HG02943 (cell line): Measurements from ENCODE around the gene RAD23B.

Source experiments
- ATAC-seq: cut with Tn5 transposase; IDR thresholded peaks from one replicate; pipeline ENCODE4 v1.9.1; 2021; ENCODE audit warnings: mild to moderate bottlenecking, low read depth, moderate library complexity; ENCODE audit not compliant: unreplicated experiment

RAD23B gene

DNA sequence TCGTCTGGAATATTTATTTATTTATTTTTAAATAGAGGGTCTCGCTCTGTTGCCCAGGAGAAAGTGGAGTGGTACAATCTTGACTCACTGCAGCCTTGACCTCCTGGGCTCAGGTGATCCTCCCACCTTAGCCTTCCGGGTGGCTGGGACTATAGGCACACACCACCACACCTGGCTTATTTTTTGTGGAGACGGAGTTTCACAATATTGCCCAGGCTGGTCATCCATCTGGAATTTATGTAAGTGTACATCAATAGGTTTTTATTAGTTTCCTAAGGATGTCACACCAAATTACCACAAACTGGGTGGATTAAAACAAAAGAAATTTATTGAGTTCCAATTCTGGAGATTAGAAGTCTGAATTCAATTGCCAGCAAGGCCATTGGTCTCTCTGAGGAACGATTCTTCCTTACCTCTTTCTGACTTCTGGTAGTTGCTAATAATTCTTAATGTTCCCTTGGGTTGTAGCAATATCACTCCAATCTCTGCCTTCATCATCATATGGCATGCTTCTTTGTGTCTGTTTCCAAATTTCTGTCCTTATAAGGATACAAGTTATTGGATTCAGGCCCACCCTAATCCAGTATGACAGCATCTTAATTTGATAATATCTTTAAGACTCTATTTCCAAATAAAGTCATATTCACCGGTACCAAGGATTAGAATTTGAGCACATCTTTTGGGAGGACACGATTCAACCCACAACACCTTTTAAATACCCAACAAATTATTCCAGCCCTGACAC is 16.3 kb upstream of the RAD23B start:
- no peak for ATAC-seq

DNA sequence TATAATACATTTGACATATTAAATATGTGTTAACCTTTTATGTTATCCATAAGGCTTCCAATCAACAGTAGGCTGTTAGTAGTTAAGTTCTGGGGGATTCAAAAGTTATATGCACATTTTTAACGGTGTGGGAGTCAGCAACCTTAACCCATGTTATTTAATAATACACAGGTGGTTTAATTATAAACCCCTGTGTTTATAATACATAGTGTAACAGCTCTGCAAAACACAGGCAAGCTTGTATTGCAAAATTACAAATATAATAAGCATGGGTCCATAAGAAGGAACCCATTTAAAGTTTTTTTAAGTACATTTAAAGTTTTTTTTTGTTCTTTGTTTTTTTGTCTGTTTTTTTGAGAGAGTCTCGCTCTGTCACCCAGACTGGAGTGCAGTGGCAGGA is 14.5 kb upstream of the RAD23B start:
- ATAC-seq: no peak

DNA sequence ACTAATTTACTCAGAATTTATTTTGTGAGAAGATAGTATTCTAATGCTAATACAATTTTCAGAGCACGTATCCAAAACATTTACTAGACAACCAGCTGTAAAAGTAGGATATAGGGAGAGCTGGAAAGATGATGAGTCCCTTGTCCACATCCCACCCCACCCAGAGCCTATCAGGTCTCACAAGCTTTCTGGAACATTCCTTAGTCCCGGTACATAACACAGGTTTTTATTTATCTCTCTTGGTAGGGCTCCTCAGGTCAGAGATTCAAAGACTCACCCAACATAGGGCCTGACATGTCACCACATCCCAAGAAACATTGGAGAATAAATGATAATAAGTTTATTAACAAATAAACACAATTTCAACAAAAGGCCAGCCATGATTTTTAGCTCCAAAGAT is 13.8 kb upstream of the RAD23B start:
- ATAC-seq: no peak

DNA sequence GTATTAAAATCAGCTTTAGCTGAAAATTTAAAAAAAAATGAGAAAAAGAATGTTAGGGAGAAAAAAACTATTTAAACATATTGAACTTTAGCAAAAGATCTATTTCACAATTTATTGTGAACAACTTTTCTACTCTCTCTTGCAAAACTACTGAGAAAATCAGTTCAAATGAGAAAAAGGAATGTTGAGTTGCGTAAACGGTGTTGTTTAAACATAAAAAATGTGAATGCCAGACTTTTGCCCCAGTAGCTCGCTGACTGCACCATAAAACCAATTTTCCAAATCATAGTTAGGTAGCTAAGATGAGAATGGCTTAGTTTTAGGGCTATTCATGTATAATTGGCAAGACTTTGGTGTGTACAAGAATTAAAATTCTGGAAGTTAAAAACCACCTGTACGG is 13.4 kb upstream of the RAD23B start:
- ATAC-seq: no peak

DNA sequence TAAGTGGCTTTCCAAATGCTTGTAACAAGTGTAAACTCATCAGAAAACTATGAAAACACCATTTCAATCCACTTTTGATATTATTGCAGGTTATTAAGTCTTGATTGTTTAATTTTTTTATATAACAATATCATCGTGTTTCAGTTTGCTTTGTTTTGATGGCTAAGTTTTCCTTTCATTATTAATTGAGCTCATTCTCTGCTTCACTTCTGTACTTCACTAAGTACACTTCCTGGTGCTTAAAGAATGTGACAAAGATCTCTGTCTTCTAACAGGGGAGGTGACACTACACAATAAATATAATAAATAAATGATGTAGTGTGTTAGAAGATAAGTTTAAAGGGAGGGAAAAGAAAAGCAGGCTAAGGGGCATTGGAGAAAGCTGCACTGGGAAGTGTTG is 13.0 kb upstream of the RAD23B start:
- ATAC-seq: no peak

DNA sequence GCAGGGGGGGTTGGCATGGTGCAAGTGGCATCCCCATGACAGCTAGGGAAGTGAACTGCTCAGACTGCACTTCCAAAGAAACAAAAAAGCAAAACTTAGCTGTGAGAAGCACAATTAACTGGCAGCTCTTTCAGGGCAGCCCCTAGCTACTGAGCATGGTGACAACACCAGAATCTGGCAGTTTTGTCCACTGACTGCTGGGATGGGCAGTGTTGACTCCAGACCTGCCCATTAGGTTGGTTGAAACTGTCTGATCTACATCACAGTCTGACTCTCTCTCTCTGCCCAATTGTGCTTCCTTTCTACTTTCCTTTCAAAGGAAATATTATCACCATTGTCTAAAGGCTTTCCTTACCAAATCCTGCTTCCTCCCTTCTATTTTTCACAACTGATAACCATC is 12.5 kb upstream of the RAD23B start:
- ATAC-seq: no peak

DNA sequence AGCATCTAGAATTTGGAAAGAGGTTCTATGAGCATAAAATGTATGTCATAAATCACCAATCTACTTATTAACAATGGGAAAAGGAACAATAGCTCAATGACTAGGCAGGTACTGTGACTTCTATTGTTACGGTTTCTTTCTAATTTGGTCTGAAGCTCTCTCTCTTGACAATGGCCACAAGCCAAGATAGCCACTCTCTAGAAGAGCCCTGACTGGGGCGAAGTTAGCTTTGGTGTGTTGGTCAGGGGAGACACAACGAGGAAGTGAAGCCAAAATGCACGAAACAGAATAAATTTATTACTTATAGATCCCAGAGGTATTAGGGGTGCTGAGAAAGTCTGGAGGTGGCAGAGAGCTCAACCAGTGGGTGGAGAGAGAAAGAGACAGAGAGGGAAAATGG is 9.4 kb upstream of the RAD23B start:
- ATAC-seq: peak; percentile 27

DNA sequence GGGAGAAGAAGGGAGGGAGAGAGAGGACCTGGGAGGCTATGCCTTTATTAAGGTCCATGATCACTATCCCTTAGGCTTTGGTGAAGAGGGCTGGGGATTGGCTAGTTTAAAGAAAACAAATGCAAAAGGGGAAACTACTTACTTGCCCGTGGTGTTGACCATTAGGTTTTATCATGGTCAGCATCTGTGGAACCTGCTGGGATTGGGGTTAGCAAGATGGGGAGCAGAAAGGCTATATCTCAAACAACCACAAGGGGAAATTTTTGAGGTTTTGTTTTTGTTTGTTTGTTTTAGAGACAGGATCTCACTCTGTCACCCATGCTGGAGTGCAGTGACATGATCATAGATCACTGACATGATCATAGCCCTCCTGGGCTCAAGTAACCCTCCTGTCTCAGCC is 9.0 kb upstream of the RAD23B start:
- ATAC-seq: peak; percentile 72

DNA sequence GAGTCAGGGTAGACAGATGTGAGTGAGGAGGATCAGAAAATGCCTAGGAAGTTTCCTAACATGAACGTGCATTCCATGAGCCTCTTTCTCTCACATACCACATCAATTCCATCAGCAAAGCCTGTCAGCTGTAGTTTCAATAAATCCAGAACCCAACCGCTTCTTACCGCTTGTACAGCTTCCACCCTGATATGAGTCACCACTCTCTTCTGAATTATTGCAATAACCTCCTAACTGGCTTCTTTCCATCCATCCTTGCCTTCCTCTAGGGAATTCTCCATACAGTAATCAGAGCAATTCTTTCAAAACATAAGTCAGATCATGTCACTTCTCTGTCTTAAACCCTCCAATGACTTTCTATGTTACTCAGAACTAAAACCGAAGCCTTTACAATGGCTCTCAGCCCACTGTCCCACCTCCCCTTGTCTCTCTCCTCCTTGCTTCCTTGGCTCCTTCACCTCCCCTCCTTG is 8.1 kb upstream of the RAD23B start:
- no peak for ATAC-seq

DNA sequence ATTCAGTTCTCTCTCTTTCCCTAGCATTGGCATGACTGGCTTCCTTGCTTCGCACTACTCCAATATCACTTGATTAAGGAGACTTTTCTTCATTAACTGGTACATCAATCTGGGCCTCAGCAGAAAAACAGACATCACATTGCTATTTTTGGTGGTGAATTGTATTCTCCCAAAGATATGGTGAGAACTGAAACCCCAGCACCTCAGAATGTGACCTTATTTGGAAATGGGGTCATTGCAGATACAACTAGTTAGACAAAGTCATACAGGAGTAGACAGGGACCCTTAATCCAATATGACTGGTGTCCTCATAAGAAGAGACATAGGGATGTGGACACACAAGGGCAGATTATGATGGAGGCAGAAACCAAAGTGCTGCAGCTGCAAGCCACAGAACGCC is 7.5 kb upstream of the RAD23B start:
- ATAC-seq: no peak

DNA sequence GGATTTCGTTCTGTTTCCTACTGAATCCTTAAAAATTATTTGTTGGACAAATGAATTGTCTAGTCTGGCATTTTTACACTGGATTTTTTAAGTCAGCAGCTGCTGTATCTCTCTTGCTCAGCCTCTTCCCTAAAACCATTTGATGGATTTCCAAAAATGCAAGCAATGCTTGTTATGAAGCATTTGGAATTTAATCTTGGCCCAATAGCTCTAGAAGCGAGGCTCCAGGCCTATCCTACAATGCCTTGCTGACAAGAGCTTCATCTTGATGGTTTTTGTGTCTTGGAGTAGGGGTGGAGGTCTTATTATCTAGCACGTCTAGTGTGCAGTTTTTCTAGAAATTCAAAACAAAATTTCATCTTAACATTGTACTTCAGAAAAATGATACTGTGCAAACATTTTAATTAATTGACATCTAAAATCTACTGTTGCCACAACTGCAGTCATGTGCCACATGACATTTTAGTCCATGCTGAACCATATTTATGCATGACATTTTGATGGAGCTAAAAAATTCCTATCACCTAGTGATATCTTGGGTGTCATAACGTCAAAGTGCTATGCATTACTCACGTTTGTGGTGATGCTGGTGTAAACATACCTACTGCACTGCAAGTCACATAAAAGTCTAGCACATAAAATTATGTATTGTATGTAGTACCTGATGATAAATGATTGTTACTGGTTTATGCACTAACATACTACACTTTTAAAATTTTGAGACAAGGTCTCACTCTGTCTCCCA is 5.9 kb upstream of the RAD23B start:
- ATAC-seq: no peak

DNA sequence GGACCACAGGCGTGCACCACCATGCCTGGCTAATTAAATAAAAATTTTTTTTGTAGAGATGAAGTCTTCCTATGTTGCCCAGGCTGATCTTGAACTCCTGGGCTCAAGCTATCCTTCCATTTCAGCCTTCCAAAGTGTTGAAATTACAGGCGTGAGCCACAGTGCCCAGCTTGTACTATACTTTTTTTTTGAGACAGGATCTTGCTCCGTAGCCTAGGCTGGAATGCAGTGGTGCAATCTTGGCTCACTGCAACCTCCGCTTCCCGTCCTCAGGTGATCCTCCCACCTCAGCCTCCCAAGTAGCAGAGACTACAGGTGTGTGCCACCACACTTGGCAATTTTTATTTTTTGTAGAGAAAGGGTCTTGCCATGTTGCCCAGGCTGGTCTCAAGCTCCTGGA is 5.3 kb upstream of the RAD23B start:
- ATAC-seq: no peak

DNA sequence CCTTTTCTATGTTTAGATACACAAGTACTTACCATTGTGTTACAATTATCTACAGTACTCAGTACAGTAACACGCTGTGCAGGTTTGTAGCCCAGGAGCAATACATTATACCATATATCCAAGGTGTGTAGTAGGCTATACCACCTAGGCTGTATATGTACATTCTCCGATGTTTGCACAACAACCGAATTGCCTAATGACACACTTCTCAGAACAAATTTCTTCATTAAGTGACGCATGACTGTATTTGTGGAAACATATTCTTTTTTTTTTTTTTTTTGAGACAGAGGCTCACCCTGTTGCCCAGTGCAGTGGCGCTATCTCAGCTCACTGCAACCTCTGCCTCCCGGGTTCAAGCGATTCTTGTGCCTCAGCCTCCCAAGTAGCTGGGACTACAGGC is 4.0 kb upstream of the RAD23B start:
- no peak for ATAC-seq

DNA sequence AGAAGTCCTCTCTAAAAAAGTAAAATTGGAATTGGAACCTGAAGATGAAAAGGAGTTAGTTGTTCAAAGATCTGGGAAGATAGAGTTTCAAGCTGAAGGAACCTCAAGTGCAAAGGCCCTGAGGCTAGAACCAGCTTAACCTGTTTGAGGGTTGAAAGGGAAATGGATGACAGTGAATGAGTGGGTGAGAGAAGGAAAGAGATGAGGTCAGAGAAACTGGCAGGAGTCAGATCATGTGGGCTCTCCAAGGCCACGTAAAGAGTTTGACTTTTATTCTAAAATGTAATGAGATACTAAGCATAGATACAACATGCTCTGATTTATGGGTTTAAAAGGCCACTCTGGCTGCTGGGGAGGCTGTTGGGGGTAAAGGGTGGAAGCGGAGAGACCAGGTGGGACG is 2.5 kb upstream of the RAD23B start:
- ATAC-seq: no peak

DNA sequence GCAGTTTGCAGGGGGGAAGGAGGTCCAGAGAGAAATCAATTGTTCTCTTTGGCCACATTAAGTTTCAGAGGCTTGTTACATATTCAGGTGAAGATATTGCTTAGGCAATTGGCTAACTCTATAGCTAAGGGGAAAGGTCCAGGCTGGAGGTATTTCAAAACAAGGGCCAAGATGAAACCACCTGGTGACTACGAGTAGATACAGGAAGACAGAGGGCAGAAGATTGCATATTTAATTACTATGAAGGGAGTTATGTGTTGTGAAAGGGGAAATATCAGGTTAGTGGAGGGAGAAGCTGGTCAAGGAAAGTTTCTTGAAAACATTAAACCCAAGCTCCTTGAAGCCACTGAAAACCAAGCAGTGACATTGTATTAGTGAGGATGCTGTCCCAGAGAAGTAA is 1.9 kb upstream of the RAD23B start:
- no peak for ATAC-seq

DNA sequence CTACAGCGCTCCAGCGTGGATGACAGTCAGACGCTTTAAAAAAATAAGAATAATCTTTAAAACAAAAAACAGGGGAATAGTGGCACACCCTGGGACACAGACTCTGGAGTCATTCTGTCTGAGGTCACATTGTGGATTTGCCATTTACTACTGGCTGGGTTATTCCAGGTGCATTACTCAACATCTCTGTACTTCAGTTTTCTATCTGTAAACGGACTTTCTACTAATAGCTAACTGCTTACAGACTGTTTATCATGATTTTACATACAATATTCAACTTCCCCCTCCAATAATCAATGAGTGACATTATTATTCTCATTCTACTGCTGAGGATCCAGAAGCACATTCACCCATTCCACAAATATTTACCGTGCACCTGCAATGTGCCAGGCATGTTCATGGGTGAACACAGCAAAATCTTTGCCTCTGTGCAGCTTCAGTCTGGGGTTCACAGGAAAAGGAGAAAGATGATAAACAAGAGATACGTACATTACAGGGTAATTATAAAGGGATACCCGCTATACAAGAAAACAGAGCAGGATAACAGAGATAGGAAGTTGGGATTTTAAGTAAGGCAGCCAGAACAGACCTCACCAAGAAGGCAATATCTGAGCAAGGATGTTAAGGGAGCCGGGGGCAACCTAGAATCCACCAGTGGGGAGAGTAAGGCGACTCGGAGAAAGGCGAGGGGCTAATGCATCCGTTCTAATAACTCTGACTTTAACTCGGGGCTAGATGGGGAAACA is 984 bp upstream of the RAD23B start:
- peak; percentile 3 for ATAC-seq

DNA sequence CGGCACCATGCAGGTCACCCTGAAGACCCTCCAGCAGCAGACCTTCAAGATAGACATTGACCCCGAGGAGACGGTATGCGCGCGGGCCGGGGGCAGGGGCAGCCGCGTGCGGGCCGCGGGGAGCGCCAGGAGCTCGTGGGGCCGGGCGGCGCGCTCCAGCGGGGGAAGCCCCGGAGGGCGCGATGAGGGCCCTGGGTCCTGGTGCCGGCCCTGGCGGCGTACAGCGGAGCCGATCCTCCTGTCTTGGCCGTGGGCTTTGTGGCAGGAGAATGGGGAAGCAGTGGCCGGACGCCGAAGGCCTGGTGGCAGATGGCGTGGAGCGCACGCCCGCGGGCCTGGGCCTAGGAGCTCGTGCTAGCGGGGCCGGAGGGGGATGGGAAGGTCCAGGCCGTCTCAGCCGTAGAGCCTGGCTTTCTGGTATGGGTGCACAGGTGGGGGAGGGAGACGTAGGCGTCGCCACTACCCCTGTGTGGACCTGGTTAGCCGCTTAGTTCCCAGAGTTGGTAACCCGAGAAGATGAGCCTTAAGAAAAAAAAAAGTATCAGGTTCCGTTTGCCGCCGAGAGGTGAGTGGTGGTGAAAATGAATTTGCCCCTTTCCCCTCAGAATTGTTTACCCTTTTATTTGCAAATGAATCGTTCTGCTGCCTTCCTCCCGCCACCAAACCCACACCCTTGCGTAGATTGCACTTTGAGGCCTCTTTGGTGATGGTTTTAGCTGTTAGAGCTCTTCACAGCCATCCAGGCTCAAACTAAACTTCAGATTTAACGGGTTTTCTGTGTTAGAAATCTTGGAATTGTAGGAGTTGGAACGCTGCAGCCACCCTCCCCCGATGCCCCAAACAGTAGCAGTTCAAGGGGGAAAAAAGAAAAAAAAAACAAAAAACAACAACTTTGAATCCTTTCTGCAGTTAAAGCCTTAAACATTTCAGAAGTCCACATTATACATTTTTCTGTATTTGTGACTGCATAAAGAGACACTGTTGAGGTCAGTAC is 841 bp downstream of the RAD23B start:
- ATAC-seq: peak; percentile 43

DNA sequence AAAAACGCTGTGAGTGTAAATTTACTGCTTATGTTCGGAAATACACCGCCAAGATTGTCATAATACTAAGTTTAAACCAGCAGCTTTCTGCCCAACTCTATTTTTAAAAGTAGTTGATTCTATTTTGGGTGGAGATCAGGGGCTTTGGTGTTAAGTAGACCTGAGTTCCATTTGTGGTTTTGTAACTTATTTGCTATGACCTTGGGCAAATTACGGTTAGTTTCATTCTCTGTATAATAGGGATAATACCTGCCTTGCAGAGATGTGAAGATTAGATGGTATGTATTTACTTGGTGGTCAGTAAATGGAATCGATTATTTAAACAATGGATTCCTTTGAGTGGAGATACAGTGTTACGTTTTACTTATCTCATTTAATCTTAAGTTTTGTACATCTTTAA is 1.6 kb downstream of the RAD23B start:
- no peak for ATAC-seq

DNA sequence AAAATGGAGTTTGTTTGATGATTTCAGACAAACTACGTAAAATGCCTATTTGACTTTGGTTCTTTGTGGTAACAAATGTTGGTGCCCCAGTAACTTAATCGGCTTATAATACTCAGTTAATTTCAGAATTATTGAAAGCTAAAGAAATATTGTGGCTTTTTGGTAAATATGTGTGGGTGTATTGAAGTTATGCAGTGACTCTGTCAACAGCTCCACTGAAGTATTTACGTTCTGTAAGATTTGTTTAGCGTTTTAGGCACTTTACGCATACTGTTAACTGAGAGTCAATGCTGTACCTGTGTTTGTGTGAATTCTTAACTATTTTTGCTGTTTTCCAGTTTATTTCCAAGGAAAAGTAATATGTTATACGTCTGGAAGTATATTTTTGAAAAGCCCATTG is 2.2 kb downstream of the RAD23B start:
- ATAC-seq: no peak

DNA sequence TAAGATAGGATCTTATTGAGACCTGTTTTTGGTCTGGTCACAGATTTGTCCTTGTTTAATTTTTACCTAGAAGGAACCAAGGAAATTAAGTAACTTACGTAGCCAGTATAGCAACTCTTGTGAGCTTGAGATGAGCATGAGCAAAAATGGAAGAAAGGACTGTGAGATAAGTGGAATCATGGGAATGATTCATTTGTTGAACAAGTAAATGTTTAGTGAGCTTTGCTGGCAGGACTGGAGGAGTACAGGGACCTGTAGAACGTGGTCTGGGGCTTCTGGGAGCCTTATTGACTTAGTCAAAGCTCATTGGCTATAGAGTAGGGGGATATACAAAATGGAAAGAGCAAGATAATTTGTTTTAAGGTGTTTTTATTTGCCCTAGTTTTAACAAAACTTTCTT is 3.0 kb downstream of the RAD23B start:
- no peak for ATAC-seq
